NT2/D1 (cell line): Measurements from ENCODE around the gene CHCHD6.
A peak's percentile ranks its signal among the peaks of the same experiment; 100 is the strongest.

ENCODE experiments used
- DNase-seq: peaks from one replicate; pipeline ENCODE4 v3.0.0-alpha.2; 2011; ENCODE audit warnings: low read depth, low spot score
- H3K27me3 ChIP-seq: 2 replicates; pipeline ENCODE4 v1.6.0; 2011; ENCODE audit warnings: mild to moderate bottlenecking; ENCODE audit not compliant: insufficient read length, insufficient read depth
- H3K36me3 ChIP-seq: 2 replicates; pipeline ENCODE4 v1.6.1; 2011; ENCODE audit warnings: mild to moderate bottlenecking, low read length, mixed read lengths; ENCODE audit not compliant: insufficient read depth, insufficient read length
- H3K4me1 ChIP-seq: 2 replicates; pipeline ENCODE4 v1.5.1; 2011; ENCODE audit not compliant: insufficient read depth, insufficient read length
- H3K4me3 ChIP-seq: 2 replicates; pipeline ENCODE4 v1.5.1; 2011; ENCODE audit warnings: low read depth; ENCODE audit not compliant: insufficient read length
- H3K9ac ChIP-seq: 2 replicates; pipeline ENCODE4 v1.6.0; 2011; ENCODE audit warnings: low read depth; ENCODE audit not compliant: insufficient read length
- H3K9me3 ChIP-seq: 2 replicates; pipeline ENCODE4 v1.5.1; 2011; ENCODE audit warnings: mild to moderate bottlenecking, low read length; ENCODE audit not compliant: insufficient read depth
- SUZ12 ChIP-seq: IDR thresholded peaks from 2 replicates; pipeline ENCODE4 v1.6.1; 2011; ENCODE audit not compliant: insufficient read length, insufficient read depth; ENCODE audit errors: extremely low read depth
- YY1 ChIP-seq: IDR thresholded peaks from 2 replicates; pipeline ENCODE4 v1.6.1; 2011; ENCODE audit not compliant: insufficient read length, insufficient read depth
- ZNF274 ChIP-seq: IDR thresholded peaks from 2 replicates; pipeline ENCODE4 v1.6.1; 2011; ENCODE audit warnings: mild to moderate bottlenecking, low read depth, low read length

CHCHD6 gene, protein sequence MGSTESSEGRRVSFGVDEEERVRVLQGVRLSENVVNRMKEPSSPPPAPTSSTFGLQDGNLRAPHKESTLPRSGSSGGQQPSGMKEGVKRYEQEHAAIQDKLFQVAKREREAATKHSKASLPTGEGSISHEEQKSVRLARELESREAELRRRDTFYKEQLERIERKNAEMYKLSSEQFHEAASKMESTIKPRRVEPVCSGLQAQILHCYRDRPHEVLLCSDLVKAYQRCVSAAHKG

DNA sequence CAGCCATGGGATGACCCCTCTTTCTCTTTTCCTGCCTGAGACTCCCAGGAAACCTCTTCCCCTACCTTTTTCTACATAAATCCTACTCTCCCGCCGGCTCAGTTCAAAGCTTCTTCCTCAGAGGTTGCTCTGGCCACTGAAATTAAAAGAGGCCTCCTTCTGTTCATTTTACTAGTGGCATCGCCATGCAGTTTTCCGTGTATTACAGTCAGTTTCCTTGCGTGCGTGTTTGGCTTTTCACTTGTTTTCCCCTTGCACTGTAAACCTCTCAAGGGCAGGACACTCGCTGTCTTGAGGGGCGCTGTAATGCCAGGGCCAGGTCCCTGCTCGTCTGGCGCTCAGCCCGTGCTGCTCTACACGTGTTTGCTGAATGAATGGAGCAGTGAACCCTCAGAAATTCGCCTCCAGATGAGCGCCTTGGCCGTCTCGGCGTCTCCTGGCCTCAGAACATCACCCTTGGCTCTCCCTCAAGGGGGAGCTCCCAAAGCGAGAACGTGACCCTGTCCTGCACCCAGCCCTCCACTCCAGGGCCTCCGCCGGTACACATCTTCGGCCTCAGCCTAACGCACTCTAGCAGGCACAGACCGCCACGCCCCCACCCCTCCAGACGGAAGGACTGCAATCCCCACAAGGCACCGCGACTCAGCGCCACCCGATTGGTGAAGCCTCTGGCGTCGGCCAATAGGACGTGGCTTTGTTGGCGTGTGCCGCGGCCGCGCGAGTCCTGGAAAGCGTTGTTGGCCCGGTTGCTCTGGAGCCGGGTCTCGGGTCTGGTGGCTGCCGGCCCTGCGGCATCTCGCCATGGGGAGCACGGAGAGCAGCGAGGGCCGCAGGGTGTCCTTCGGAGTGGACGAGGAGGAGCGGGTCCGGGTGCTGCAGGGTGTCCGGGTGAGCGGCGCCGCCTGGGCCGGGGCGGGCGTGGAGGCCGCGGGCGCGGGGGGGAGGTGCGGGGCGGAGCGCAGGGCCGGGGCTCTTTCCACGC is at the start of gene CHCHD6:
CHCHD6 (plus strand) TSS at position 729 of the 982 bp plus-strand sequence; CDS start at position 802, 73 bp downstream.
- peak; percentile 96 for DNase-seq
- Histone ChIP-seq H3K4me1 (peaks cover 4% of the 10 kb centered on the region), H3K4me3 (peak within 1 kb of the TSS; percentile 68), H3K27me3 (peaks cover 30% of the 10 kb centered on the region), H3K36me3 (peaks cover 11% of the 10 kb centered on the region), H3K9ac (peak within 1 kb of the TSS; percentile 73), H3K9me3 (no peaks in the 10 kb centered on the region)
- TF ChIP-seq SUZ12 (peak; percentile 26), YY1 (no peak)

DNA sequence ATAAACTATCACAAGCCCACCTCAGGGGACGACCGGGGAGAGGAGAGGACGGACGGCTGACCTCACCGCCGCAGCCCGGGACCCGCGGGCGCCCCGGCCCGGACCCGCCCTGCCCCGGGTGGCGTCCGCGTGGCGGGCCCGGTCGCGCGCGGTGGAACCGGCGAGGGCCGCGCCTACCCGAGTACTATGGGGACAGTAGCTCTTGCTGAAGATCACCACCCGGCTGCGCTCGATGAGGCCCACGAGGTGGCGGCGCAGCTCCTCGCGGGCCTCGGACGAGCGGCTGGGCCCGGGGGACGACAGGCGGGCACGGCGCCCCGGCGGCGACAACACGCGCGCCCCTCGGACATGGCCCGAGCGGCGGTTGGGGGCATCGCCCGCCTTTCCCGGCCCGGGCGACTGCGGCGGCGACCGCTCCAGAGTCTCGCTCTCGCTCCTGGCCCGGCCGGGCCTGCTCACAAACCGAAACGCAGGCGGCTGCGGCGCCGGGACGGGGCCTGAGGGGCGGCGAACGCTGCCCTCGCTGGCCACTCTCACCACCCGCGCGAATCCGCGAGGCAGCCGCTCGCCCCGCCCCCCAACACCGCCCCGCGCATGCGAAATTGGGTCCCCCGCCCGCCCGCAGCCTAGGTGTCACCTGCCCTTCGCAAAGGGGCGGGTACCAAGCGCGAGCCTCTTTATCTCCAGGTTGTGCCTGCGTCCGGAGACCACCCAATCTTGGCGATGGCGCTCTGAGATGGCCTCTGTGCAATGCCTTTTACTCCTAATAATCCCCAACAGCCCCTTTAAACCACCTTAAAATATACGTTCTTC is 49.3 kb upstream of the CHCHD6 start, which contains the start of gene TXNRD3:
TXNRD3 (minus strand) TSS at position 554 of the 813 bp plus-strand sequence.
- Histone ChIP-seq H3K4me1 (no peaks in the 10 kb centered on the region), H3K36me3 (no peaks in the 10 kb centered on the region), H3K27me3 (peaks cover 40% of the 10 kb centered on the region), H3K9ac (peak within 1 kb of the TSS; percentile 83), H3K9me3 (peaks cover 9% of the 10 kb centered on the region; the same call in 1 of the 2 replicates), H3K4me3 (peak within 1 kb of the TSS; percentile 62)
- TF ChIP-seq YY1 (no peak), ZNF274 (no peak), SUZ12 (no peak)
- no peak for DNase-seq

DNA sequence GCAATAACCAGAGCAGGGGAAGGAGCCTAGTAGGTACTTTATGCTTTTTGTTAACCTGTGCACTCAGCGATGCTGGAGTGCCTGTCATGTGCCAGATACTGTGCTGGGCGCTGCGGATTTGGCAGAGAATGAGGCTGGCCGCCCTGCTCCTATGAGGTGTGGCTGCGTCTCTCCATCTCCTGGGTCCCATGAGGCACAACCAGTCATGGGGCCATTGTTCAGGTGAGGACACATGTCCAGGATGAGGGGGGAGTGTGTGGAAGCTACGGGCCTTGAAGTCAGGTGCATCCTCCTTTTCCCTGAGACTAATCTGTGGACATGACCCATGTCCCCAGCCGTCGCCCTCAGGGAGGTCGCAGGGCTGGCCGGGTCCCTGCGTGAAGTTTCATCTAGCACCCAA is 48.2 kb upstream of the CHCHD6 start:
- TF ChIP-seq SUZ12 (no peak), YY1 (no peak), ZNF274 (no peak)
- H3K9me3 ChIP-seq: peaks cover 13% of the 10 kb centered on the region; the same call in 1 of the 2 replicates
- H3K27me3 ChIP-seq: peaks cover 40% of the 10 kb centered on the region
- no peak overlapping the region for H3K4me3 ChIP-seq
- no peaks in the 10 kb centered on the region for H3K36me3 ChIP-seq
- no peaks in the 10 kb centered on the region for H3K4me1 ChIP-seq
- H3K9ac ChIP-seq: no peak overlapping the region
- DNase-seq: no peak

DNA sequence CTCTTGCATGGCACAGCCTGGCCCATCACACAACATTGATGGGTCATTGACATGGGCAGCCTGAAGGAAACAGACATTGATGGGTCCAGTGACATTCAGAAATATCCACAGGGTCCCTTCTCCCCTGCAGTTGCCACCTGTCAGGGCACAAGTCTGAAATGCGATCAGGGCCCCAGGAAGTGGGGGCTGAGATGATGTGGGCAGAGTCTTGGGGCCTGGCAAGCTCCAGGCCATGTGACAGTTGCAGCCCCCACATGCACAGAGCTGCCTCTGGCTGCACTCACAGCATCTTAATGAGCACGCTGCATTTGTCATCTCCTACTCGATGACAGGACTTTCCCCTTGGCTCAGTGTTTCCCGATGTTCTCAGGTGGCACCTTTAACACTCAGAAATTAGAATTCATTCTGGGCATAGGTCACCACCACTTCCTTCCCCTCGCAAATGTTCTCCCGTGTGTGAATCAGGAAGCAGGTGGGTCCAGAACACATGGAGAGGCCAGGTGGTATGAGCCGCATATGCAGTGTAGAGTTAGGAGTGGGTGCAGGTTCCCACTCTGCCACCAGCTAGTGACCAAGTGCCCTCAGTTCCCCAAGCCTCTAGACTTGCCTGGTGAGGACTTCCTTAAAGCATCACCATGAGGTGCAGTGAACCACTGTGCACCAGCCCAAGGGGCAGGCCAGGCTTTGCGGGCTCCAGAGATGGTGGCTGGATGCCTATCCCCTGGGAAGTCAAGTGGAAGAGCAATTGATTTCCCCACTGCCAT is 47.5 kb upstream of the CHCHD6 start:
- no peak overlapping the region for H3K9ac ChIP-seq
- H3K27me3 ChIP-seq: peaks cover 40% of the 10 kb centered on the region
- H3K4me1 ChIP-seq: no peaks in the 10 kb centered on the region
- peaks cover 18% of the 10 kb centered on the region; the same call in 1 of the 2 replicates for H3K9me3 ChIP-seq
- H3K36me3 ChIP-seq: no peaks in the 10 kb centered on the region
- no peak overlapping the region for H3K4me3 ChIP-seq
- TF ChIP-seq ZNF274: no peak
- TF ChIP-seq SUZ12: no peak
- no peak for TF ChIP-seq YY1
- no peak for DNase-seq

DNA sequence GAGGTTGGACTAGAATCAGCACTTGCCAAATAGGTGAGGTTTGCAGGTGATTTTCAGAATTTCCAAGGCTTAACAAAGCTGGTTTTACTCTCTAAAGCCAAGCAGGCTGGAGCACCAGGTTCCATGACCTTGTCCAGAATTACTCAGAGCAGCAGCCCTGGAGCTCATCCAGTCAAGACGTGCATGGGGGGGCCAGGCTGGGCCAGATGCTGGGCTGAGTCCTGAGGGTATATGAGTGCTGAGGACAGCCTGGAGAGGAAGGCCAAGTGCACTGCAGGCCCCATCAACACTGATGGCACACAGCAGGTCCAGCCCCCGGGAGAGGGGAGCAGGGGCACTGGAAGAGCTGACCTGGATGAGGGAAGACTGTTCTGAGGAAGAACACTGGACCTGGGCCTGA is 46.1 kb upstream of the CHCHD6 start:
- peaks cover 18% of the 10 kb centered on the region; the same call in 1 of the 2 replicates for H3K9me3 ChIP-seq

DNA sequence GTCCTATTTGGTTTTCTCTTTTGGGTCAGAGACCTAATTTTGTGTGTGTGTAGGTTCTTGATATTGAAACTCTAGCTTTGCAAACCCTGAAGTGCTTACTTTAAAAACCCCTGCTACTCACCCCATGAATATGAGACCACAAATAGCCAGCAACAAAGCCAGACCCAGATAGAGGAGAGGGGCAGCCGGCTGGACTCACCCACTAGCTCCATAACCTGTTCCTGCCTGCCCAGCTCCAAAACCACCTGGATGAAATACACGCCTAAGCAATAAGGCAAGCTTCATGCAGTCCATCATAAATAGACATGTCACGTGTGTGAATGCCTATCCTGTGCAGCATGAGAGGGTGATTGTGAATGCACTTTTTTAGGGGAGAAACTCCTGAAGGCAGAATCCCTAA is 45.5 kb upstream of the CHCHD6 start:
- Histone ChIP-seq H3K4me3 (no peak overlapping the region), H3K27me3 (peaks cover 36% of the 10 kb centered on the region), H3K36me3 (no peaks in the 10 kb centered on the region), H3K9ac (no peak overlapping the region), H3K9me3 (peaks cover 18% of the 10 kb centered on the region; the same call in 1 of the 2 replicates), H3K4me1 (peaks cover 15% of the 10 kb centered on the region)
- no peak for DNase-seq
- TF ChIP-seq SUZ12: no peak
- no peak for TF ChIP-seq ZNF274
- TF ChIP-seq YY1: no peak

More for the DNA sequence above, 46.1 kb upstream of the CHCHD6 start:
- Histone ChIP-seq H3K9ac (no peak overlapping the region), H3K27me3 (peaks cover 40% of the 10 kb centered on the region), H3K4me1 (peaks cover 8% of the 10 kb centered on the region), H3K36me3 (no peaks in the 10 kb centered on the region), H3K4me3 (no peak overlapping the region)
- TF ChIP-seq SUZ12 (no peak), ZNF274 (no peak)
- DNase-seq: no peak
